ENCODE data around the gene GLOD4. TPM values are rescaled to one million over a fixed set of nuclear protein-coding genes. Genes with fewer than 3 reads are reported as not detected.

Gene GLOD4
- total RNA-seq, 1 donor from 2014 or later, result 61.8 TPM

- no peak for DNase-seq
Observed at GRCh38 chr17:737561-738113, 44.4 kb downstream of the GLOD4 start.

- DNase-seq, result no peak
Observed at GRCh38 chr17:733743-734142, 48.3 kb downstream of the GLOD4 start.

GRCh38 chr17:732902-733720 lies 49.0 kb downstream of the GLOD4 start:
- peak; percentile 43 for DNase-seq

- DNase-seq, result peak; percentile 65
Observed at GRCh38 chr17:732067-732901, 49.8 kb downstream of the GLOD4 start, which contains the start of gene TLCD3A. TSS of gene TLCD3A (plus strand) at chr17:732596. CDS start at chr17:732648, 52 bp downstream.

- DNase-seq, result peak; percentile 39
Observed at GRCh38 chr17:731644-732066, 50.4 kb downstream of the GLOD4 start.

GRCh38 chr17:728911-729310 lies 53.2 kb downstream of the GLOD4 start:
- no peak for DNase-seq

- DNase-seq, result no peak
Observed at GRCh38 chr17:726271-726919, 55.7 kb downstream of the GLOD4 start.

GRCh38 chr17:725746-726145 lies 56.3 kb downstream of the GLOD4 start:
- DNase-seq, result no peak

- DNase-seq, result no peak
Observed at GRCh38 chr17:725084-725483, 57.0 kb downstream of the GLOD4 start.

- no peak for DNase-seq
Observed at GRCh38 chr17:721540-721937, 60.5 kb downstream of the GLOD4 start.

- DNase-seq, result no peak
Observed at GRCh38 chr17:720706-721539, 61.2 kb downstream of the GLOD4 start.

GRCh38 chr17:718075-718474 lies 64.0 kb downstream of the GLOD4 start:
- no peak for DNase-seq

Other genes with a start within 250 kb of the GLOD4 start
- 15.0 and 19.0 TPM in 2 replicates for gene VPS53, start 67.4 kb downstream of the GLOD4 start, total RNA-seq
- 17.0 and 17.9 TPM in 2 replicates for gene TLCD3A, start 49.7 kb downstream of the GLOD4 start, total RNA-seq
- 12.9 and 18.3 TPM in 2 replicates for gene GEMIN4, start 30.0 kb downstream of the GLOD4 start, total RNA-seq
- 20.1 and 24.4 TPM in 2 replicates for gene MRM3, start 73 bp upstream of the GLOD4 start, total RNA-seq
- 123 and 138 TPM in 2 replicates for gene NXN, start 197.5 kb upstream of the GLOD4 start, total RNA-seq
- gene TIMM22, start 214.8 kb upstream of the GLOD4 start, total RNA-seq, result 22.3 and 22.4 TPM in 2 replicates